CD4-positive, alpha-beta T cell treated with Interleukin-10 for 1 hour (primary cell): ENCODE data around the gene SRRM2.

Experiments
- DNase-seq: peaks from one replicate; pipeline ENCODE4 v3.0.0-alpha.2; 2020

Gene SRRM2

DNA sequence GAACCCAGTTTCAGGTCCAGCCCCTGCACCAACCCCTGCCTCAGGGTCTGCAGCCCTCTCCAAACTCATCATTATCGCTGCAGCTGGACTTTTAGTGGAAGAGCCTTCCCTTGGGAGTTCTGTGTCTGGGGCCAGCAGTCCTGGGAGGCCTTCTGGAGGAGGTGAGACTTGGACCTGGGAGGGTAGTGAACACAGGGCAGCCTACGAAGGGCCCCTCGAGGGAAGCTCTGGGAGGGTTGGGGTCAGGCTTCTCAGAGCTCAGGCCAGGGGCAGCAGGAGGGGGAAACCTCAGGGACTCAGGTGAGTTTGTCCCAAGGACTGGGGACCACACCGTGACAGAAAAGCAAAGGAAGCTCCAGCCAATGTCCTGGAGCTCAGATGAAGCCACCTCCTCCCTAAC, 11.3 kb upstream of the SRRM2 start:
- no peak for DNase-seq

GRCh38 chr16:2742323-2743006, 10.0 kb upstream of the SRRM2 start:
- DNase-seq = no peak

GRCh38 chr16:2743007-2743810, 9.2 kb upstream of the SRRM2 start:
- DNase-seq = no peak

DNA sequence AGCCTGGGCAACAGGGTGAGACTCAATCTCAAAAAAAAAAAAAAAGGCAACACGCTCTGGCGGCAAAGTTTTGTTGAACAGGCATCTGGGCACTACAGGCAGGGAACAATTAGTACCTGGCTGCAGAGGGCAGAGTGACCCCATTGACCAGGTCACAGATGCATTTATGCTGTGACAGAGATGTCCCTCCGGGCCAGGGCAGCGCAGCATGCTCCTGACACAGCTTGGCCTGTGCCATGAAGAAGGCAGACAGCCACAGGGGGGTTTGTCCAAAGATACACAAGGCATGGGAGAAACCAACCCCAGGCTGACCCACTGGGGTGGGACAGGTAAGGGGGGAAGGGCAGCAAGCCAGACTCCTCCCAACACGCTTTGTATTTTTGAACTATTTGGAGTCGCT, 7.7 kb upstream of the SRRM2 start:
- no peak for DNase-seq

DNA sequence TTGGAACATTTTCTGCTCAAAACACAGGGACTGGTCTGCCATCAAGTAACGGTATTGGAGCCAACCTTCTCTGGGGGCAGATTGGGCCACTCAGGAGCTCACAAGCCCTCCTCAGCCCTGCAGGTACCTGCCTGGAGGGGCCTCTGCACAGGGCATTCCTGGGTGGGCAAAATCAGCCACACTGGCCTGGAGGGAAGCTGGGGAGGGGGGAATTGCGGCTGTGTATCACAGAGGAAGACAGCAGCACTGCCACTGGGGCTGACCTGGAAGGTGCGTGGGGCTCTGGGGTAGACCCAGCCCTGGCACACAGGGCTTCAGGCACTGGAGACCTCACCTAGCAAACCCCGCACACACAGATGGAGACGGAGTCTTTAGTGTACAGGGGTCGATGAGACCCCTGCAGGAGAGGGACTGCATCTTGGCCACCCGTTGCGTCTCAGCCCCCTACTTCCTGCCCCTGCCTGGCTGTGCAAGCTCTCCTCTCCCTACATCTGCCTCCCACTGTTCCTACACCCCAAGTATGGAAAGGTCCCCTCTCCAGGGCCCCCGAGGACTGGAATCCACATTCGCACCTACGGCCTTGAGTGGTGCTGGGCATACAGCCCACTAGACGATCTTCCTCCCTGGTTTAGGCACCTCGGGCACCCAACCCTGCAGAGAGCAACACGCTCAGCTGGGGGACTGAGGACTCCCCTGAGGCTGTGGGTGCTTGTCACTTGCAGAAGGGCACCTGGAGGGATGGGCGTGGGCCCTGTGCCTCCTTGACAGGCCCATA, 7.1 kb upstream of the SRRM2 start:
- no peak for DNase-seq

DNA sequence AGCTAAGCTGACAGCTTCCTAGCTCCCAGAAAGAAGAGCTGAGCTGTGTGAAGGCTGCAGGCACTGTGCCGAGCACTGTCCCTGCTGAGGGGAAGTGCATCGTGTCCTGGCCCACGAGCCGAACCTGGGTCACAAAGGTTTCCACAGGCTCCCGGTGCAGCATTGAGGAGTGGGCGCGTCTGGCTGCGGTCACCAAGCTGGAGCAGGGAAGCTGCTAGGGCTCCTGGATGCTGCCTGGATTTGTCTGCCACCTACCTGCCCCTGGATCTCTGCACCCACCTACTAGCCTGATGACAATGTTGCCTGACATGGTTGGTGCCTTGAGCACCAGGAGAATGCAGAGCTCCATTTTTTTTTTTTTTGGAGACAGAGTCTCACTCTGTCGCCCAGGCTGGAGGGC, 6.5 kb upstream of the SRRM2 start:
- DNase-seq = no peak

GRCh38 chr16:2748757-2749455, 3.5 kb upstream of the SRRM2 start:
- DNase-seq = no peak

GRCh38 chr16:2749476-2749875, 3.0 kb upstream of the SRRM2 start:
- DNase-seq = no peak

- no peak for DNase-seq
These were observed 2.5 kb upstream of the SRRM2 start for GRCh38 chr16:2749936-2750335.

- no peak for DNase-seq
These were observed 832 bp upstream of the SRRM2 start for GRCh38 chr16:2751577-2752034.

DNA sequence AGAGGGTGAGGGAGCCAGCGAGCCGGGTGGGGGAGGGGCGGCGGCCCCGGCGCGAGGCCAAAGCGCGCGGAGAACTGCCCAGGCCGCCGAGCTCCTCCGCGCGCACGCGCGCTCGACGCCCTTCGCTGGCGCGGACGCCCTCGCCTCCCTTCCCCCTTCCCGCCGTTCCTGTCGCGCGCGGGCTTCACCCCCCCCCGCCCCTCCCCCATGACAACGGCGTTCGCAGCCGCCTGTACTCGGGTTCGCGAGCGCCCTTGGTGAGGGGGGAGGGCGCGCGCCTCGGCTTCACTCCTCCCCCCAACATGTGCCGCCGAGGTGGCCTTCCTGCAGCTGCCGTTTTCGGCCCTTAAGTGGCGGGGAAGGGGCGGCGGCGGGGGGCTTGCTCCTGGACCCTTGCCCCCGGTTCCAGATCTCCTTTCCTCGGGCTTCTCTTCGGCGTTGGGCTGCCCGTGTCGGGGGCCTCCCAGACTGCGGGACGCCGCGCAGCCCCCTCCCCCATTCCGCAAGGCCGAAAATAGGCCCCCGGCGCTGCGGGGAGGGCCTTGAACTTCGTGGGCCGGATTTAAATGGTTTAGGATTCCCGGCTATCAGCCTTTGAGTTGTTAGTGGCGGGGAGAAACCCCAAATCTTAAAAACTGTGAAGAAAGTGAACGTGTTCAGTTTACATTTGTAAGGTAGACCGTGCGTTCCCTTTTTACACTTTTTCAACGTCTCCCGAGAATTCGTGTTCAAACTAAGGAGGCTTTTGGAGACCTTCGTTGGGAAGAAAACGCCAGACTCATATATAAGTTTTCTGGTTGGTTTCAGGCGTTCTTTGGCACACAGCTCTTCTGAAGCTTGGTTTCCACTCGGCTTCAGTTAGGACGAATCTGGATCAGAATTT, 653 bp downstream of the SRRM2 start:
- peak; percentile 71 for DNase-seq

- no peak for DNase-seq
These were observed 1.2 kb downstream of the SRRM2 start for GRCh38 chr16:2753733-2754020.

GRCh38 chr16:2755158-2755557, 2.7 kb downstream of the SRRM2 start:
- DNase-seq = no peak

- DNase-seq = no peak
These were observed 4.0 kb downstream of the SRRM2 start for GRCh38 chr16:2756288-2757015.

- DNase-seq = no peak
These were observed 4.9 kb downstream of the SRRM2 start for GRCh38 chr16:2757344-2757743.

GRCh38 chr16:2761472-2761871, 9.0 kb downstream of the SRRM2 start:
- DNase-seq = no peak

DNA sequence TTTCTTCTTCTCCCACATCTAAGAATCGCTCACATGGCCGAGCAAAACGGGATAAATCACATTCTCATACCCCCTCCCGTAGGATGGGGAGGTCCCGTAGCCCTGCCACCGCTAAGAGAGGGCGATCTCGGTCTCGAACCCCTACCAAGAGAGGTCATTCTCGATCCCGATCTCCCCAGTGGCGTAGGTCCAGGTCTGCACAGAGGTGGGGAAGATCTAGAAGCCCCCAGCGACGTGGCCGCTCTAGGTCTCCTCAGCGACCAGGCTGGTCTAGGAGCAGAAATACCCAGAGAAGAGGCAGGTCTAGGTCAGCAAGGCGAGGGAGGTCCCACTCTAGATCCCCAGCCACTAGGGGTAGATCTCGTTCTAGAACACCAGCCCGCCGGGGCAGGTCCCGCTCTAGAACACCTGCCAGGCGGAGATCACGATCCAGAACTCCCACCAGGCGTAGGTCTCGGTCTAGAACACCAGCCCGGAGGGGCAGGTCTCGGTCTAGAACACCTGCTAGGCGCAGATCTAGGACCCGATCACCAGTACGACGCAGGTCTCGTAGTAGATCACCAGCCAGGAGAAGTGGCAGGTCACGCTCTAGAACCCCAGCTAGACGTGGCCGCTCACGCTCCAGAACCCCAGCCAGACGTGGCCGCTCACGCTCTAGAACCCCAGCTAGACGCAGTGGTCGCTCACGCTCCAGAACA, 9.6 kb downstream of the SRRM2 start:
- no peak for DNase-seq

- DNase-seq = no peak
These were observed 10.3 kb downstream of the SRRM2 start for GRCh38 chr16:2762711-2763110.

DNA sequence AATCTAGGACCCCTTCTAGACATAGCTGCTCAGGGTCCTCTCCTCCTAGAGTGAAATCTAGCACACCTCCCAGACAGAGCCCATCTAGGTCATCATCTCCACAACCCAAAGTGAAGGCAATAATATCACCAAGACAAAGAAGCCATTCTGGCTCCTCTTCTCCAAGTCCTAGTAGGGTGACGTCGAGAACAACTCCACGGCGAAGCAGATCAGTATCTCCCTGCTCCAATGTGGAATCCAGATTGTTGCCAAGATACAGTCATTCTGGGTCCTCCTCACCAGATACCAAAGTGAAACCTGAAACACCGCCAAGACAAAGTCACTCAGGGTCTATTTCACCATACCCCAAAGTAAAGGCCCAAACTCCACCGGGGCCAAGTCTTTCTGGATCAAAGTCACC, 10.7 kb downstream of the SRRM2 start:
- no peak for DNase-seq

DNA sequence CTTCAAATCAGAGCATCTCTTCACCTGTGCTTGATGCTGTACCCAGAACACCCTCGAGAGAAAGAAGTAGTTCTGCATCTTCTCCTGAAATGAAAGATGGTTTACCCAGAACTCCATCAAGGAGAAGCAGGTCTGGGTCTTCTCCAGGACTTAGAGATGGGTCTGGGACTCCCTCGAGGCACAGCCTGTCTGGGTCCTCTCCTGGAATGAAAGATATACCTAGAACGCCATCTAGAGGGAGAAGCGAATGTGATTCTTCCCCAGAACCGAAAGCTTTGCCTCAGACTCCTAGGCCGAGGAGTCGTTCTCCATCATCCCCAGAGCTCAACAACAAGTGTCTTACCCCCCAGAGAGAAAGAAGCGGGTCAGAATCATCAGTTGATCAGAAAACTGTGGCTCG, 12.3 kb downstream of the SRRM2 start:
- no peak for DNase-seq
